Right kidney (tissue), 1 donor: ENCODE data around the gene ILK.

ENCODE experiments used
- DNase-seq: peaks from one replicate; pipeline ENCODE4 v3.0.0-alpha.2; 2016

The ILK gene

DNA sequence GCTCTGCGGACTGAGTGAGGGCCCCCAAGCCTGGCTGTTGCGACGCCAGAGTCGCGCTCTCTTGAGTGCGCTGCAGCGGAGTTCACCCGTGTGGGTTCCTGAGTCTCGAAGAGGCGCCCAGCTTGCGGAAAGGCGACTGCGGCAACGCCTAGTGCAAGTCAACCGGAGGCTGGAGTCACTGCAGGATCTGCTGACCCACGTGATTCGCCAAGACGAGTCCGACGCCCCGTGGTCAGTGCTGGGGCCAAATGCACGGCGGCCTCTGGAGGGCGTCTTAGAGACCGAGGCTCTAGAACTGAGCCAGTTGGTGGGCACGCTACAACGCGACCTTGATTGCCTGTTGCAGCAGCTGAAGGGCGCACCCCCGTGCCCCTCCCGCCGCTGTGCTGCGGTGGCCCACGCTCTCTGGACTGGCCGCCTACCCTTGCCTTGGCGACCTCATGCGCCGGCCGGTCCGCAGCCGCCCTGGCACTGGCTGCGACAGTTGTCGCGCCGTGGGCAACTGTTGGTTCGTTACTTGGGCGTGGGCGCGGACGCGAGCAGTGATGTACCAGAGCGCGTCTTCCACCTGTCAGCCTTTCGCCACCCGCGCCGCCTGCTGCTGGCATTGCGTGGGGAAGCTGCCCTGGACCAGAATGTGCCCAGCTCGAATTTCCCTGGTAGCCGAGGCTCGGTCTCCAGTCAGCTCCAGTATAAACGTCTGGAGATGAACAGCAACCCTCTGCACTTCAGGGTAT lies 32.7 kb upstream of the ILK start:
- peak; percentile 9 for DNase-seq

DNA sequence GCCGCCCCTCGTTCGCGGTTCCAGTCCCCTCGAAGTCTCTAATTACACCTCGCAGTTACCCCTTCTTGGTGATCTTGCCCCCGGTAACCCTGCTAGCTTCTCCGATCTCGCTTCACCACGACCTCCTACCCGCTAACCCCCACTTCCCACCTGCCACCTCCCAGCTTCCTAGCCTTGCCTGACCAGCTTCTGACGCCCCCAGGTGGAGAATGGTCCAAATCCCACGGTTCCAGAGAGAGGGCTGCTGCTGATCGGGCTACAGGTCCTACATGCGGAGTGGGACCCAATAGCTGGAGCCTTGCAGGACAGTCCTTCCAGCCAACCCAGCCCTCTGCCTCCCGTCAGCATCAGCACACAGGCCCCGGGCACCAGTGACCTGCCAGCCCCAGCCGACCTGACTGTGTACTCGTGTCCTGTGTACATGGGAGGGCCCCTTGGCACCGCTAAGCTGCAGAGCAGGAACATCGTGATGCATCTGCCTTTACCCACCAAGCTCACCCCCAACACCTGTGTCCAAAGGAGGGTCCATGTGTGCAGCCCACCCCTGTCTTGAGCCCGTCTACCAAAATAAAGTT lies 32.1 kb upstream of the ILK start:
- DNase-seq = no peak

DNA sequence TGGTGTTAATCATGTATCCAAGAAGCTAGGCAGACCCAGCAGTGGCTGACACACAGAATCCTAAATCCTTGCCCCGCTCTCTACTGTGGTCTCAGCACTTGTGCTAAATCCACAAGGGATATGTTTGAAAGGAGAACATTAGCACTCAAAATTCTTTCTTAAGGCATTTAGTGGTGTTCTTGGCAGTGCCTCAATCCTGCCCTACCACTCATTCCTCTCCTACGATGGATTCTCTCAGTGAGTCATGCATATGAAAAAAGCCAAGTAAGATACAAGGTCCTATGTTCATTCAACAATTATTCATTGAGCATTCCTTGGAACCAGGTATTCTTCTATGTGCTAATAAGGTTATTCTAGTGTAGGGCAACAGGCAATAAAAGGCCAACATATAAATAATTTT lies 31.4 kb upstream of the ILK start:
- DNase-seq = no peak

DNA sequence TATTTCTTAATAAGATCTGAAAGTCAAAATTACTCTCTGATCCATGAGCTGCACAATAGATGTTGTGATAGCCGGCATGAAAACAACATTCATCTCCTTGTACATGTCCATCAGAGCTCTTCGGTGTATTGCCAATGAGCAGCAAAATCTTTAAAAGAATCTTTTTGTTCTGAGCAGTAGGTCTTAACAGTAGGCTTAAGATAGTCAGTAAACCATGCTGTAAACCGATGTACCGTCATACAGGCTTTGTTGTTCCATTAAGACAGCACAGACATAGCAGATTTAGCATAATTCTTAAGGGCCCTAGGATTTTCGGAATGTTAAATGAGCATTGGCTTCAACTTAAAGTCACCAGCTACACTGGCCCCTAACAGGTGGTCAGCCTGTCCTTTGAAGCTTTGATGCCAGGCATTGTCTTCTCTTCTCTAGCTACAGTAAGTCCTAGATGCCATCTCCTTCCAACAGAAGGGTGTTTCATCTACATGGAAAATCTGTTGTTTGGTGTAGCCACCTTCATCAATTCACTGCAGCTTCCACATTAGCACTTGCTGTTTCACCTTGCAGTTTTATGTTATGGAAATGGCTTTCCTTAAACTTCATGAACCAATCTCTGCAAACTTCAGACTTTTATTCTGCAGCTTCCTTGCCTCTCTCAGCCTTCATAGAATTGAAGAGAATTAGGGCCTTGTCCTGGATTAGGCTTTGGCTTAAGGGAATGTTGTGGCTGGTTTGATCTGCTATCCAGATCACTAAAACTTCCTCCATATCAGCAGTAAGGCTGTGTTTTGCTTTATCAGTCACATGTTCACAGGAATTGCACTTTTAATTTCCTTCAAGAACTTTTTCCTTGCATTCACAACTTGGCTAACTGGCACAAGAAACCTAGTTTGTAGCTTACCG lies 28.5 kb upstream of the ILK start:
- DNase-seq = no peak

DNA sequence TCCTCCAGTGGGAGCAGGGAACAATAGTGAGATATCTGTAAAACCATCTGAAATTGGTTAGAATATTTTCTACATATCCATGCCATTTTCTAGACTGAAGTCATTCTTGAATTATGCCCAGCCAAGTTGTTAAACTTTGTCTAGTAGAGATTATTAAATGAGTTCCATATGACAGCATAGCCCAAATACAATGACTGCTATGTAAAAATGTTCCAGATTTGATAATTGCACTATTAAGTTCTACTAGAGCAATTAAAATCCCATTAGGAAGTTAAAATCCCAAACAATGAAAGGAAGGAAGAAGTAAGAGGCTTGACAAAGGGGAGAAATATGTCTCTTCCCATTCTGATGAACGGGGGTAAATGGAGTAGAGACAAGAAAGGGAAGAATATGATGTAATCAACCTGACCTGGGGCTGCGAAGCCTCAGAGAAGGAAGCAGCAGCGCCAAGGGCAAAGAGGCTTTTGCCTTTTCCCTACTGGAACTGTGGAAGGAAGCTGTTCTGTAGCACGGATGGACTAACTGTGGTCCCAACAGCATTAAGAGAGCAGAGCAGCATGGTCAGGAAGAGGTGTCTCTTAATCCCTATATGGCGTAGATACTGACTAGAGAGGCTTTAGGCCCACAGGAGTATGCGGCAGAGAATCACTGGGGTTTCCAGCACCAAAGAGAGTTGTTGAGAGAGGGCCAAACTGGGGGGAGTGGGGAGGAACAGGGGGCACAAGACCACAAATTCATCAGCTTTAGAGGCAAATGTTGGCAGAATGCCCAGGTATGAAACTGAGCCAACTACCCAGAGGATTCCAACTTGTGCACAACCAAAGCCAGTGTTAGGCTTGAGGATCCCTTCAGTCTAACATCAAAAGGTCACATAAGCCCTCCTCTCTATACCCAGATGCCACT lies 26.9 kb upstream of the ILK start:
- no peak for DNase-seq

DNA sequence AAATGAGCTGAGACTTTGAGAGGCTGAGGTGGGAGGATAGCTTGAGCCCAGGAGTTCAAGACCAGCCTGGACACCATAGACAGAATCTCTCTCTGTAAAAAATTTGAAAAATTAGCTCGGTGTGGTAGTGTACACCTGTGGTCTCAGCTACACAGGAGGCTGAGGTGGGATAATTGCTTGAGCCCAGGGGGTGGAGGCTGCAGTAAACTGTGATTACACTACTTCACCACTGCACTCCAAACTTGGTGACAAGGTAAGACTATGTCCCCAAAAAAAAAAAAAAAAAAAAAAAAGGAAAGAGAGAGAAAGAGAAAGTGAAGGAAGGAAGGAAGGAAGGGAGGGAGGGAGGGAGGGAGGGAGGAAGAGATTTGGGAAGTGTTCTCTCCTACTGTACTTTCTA lies 25.4 kb upstream of the ILK start:
- no peak for DNase-seq

DNA sequence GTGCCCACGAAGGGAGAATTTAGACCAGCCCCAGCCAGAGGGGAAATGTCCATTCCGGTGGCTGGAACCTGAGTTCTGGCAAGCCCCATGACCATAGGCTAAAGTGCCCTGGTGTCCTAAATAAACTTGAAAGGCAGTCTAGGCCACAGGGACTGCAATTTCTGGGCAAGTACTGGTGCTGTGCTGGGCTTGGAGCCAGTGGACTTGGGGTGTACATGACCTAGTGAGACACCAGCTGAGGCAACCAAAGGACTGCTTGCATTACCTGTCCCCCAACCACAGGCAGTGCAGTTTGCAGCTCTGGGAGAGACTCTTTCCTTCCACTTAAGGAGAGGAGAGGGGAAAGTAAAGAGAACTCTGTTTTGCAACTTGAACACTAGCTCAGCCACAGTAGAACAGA lies 23.9 kb upstream of the ILK start:
- no peak for DNase-seq

DNA sequence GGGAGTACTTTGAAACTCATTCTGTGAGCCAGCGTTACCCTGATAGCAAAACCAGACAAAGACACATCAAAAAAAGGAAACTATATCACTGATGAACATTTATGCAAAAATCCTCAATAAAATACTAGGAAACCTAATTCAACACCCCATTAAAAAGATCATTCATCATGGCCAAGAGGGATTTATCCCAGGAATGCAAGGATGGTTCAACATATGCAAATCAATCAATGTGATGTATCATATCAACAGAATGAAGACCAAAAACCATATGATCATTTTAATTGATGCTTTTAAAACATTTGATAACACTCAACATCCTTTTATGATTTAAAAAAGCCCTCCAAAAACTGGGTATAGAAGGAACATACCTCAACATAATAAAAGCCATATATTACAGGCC lies 20.0 kb upstream of the ILK start:
- DNase-seq = no peak

DNA sequence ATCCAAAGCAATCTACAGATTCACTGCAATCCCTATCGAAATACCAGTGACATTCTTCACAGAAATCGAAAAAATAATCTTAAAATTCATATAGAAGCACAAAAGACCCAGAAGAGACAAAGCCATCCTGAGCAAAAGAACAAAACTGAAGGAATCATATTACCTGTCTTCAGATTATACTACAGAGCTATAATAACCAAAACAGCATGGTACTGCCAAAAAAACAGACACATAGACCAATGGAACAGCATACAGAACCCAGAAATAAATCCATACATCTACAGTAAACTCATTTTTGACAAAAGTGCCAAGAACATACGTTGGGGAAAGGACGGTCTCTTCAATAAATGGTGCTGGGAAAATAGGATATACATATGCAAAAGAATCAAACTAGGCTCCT lies 19.0 kb upstream of the ILK start:
- DNase-seq = no peak

DNA sequence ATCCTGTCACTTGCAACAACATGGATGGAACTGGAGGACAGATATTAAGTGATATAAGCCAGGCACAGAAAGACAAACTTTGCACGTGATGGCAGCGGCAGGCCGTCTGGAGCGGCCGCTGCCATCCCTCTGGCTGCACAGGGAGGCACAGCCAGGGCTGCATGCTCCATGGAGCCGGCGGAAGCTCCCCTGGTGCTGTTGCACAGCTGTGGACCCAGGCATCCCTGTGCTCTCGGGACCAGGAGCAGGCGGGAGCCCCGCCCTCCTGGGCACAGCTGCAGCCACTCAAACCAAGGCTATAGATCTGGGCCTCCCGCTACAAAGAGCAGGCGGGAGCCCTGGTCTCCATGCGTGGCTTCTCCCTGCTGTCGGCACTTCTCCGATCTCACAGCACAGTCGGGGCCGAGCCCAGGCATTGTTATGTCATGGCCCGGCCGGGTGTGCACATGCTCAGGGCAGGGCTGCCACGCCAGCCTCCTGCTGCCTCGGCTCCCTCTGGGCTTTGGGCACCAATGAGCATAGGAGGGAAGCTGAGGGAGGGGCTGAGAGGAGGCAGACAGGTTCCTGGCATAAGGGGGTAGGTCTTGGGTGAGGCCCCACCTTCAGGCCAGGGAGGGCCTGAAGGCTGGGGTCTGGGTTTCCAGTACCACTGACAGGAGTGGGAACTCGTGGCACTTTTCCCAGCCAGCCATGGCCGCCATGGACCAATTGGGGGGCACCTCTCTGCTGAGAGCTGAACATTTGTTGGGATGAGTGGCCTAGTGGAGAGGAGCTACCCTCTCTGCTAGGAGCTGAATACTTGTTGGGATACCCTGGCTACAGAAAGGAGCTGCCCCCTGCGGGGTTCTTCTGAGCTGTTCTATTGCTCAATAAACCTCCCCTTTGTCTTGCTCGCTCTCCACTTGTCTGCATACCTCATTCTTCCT lies 16.9 kb upstream of the ILK start:
- DNase-seq = no peak

DNA sequence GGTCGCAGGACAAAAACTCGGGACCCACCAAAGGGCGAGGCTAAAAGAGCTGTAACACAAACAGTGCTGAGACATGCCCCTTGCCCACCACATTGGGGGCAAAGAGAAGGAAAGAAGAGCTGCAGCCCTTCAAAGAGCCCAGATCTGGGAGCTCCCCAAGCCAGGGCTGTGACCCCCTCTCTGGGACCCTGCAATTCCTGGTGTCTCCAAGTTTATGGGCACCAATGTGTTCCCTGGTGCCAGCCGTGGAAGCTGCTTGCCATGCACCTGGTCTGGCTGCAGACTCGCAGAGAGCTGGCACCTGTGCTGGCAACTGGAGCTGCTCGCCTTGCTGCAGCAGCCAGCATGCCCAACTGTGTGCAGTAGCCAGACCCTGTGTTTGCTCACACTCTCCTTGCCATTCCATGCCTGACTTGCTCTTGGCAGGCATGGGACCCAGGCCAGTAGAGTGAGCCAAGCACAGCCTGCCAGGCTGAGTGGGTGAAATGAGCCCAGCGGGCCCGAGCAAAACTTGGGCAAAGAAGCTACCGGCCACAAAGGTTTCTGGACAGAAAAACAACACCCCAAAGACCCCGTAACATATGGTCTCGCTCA lies 16.1 kb upstream of the ILK start:
- DNase-seq = no peak

DNA sequence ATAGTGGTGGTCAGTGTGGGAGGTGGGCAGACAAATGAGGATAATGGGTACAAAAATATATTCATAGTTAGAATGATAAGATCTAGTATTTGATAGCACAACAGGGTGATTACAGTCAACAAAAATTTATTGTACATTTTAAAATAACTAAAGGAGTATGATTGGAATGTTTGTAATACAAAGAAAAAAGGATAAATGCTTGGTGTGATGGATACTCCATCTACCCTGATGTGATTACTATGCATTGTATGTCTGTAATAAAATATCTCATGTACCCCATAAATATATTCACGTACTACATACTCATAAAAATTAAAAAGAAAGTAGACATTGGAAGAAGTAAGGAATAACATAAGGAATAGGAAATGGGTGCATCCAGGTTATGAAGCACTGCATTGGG lies 15.6 kb upstream of the ILK start:
- no peak for DNase-seq

DNA sequence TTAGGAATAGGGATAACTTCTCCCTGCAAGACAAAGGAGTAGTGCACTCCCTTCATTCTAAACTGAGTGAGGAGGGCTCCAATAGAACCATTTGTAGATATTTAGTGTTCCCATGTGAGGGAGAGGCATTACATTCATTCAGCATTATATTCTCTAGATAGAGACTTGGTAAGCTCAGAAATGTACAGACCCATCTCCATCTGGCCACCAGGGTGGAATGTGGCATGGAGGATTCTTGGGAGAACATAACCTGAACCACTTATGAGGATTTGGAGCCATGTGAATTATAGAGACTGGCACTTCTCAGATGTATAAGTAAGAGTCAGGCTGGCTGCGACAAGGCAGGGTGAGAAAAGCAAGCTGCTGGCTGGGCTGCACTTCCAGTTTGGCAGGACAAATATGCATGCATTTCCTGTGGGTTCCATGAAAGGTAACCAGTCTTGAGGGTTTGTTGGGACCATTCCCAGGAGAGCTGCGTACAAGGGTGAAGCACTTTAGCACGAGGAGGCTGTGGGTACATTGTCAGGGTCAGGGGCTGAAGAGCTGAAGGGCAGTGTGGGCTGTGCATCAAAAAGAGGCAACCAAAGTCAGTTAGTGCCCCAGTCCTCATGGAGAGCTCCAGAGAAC lies 9.3 kb upstream of the ILK start:
- no peak for DNase-seq

DNA sequence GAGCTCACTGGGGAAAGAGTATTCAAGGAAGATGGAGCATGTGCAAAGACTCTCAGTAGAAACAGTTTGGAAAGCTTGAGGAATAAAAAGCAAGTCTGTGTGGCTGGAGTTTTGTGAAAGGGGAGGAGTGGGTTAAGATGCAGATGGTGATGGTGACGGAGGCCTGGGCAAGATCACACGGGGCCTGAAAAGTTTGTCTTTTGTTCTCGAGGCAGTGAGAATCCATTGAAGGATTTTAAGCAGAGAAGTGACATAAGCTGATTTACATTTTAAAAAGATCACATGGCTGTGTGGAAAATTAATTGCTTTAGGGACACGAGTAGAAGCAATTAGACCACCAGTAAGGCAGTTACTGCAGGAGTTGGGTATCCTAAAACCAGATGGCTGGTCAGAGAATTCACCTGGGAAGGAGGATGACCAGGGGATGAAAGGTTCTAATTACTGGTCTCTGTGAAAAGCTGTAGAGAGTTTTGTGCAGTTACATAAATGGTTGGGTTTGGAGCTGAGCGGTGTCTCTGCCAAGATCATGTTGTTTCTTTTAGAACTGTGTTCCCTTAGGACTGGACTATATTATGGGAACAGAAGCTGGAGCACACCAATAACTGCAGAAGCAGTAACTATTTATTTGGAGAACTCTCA lies 7.2 kb upstream of the ILK start:
- no peak for DNase-seq

DNA sequence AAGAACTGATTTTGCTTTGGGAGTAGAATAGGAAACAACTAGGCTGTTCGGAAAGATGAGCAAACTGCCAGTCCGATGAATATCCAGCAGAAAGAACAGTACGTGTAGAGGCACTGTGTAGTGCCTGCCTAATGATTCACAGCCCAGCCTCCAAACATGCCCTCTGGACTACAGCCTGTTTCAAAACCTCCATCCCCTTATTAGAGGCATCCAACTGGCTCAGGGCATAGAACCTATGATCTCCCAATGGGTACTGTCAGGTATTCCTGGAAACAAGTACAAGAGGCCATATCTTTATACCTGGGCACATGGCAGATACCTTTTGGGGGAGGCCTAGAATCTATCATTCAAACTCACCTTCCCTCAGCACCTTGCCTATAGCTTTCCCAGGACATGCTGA lies 5.0 kb upstream of the ILK start:
- DNase-seq = no peak

DNA sequence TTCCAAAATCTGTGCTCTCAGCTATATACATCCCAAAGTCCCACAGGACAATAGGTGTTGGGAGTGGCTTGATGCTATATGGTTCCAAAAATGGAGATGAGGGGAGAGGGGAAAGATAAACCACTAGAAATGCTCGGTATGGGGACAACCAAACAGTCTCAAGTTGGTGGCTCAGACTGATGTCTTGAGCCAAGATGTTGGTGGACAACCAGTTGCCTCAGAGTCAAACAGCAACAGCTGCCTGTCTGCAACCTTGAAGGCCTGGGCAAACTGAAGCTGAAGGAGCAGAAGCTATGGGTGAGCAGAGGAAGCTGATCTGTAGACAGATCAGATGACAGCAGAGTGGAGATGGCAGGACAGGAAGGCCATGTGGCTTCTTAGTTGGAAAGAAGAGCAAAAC lies 4.1 kb upstream of the ILK start:
- no peak for DNase-seq

DNA sequence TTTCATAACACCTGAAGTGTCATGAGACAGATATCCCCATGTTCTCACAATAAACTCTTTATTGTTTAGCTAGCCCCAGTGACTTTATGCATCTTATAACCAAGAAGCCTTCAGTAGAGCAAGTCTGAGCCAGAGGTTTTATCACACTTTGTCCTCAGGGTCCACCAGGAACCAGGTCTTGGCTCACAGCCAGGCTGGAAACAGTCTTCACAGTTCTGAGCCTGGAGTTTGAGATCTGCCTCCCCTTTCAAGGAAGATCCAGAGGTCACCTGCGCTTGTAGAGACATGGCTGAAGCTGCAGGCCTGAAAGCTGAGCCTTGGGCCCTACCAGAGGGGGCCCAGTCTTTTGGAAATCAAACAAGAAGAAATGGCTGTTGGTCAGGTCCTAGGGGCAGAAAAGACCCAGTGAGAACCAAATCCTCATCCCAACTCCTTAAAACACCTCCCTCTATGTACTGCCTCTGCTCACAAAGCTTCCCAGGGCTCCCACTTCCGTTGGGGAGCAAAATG lies 3.6 kb upstream of the ILK start:
- no peak for DNase-seq

DNA sequence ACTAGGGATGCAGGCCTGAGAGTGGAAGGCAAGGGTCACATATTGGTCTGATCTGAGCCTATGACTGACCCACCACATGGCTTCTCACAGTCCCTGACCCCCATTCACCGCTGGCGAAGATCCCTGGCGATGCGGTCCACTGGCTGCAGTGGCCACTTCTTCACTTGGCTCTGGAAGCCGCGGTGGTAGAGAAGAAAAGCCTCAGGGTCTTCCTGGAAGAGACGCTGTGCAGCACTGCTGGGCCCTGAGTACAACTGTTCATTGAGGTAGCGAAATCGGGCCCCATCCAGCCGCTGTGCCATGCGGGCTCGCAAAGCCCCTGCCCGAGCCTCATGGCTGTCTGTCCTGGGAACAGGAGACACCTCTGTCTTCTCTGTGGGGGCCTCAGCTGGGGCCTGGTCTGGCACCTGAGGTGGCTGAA lies 2.5 kb upstream of the ILK start:
- no peak for DNase-seq

DNA sequence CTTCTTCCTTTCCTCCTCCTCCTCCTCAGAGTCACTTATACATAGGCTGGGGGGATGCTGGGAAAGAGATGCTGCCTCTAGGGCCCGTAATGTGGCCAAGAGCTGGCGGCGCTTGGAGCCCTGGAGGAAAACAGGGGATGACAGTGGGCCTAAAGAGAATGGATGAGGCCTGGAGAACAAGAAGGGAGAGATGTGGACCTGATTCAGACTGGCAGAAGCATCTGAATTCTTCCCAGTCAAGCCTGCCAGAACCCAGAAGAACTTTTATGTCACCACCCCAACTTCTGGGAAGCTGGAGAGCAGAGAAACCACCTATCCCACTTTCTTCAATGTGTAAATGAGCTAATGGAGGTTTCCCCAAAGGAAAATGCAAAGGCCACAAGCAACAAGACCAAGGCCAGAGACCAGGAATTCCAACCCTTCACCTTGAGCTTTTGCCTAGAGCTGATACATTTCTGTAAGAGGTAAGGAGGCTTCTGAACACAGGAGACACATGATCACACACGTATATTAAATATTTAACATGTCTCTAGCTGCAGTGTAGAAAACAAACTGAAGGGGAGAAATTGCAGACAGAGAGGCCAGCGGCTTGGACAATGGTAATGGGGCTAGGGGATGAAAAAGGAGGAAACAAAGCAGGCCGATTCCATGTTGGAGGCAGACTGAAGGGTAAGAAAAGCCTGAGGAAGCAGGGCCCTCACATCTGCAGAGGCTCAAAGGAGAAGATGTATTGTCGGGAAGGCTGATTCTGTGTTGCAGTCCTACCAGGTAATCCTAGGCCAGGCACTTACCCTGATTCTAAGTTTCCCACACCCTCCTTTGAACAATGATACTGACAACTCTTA lies 1.3 kb upstream of the ILK start:
- DNase-seq = no peak
